Chondrocyte (in vitro differentiated cells): ENCODE measurements around the gene CDHR5. TPM values are rescaled to one million over a fixed set of nuclear protein-coding genes. Genes with fewer than 3 reads are reported as not detected.

ENCODE experiments used
- DNase-seq: peaks from one replicate; pipeline ENCODE4 v3.0.0; 2021; ENCODE audit warnings: mixed read lengths, low spot score
- H3K27ac Mint-ChIP-seq: one replicate; pipeline ENCODE4 v1.8.0; 2021; ENCODE audit warnings: mild to moderate bottlenecking, moderate library complexity, mixed read lengths; ENCODE audit not compliant: unreplicated experiment
- H3K27me3 Mint-ChIP-seq: 2 replicates; pipeline ENCODE4 v1.8.0; 2021; ENCODE audit warnings: low read depth, mixed read lengths
- H3K36me3 Mint-ChIP-seq: 2 replicates; pipeline ENCODE4 v1.8.0; 2021; ENCODE audit warnings: low read depth, mixed read lengths
- H3K4me1 Mint-ChIP-seq: 2 replicates; pipeline ENCODE4 v1.8.0; 2021; ENCODE audit warnings: low read depth, mild to moderate bottlenecking, mixed read lengths
- H3K4me3 Mint-ChIP-seq: one replicate; pipeline ENCODE4 v1.8.0; 2021; ENCODE audit warnings: mild to moderate bottlenecking, moderate library complexity, mixed read lengths; ENCODE audit not compliant: unreplicated experiment
- H3K9me3 Mint-ChIP-seq: 2 replicates; pipeline ENCODE4 v1.8.0; 2021; ENCODE audit warnings: low read depth, mixed read lengths
- total RNA-seq: library from RNA; stranded (reverse); gene quantifications from 3 replicates; pipeline ENCODE4 v1.2.1, GENCODE V29; 2021
- TF ChIP-seq, protein P1 (sequence below): fragments of 200-600 bp; sonication (generic); IDR thresholded peaks from 2 replicates; pipeline ENCODE4 v1.5.0; 2021; ENCODE audit warnings: antibody characterized with exemption, mild to moderate bottlenecking, moderate library complexity

The CDHR5 gene
- total RNA-seq, 1 donor from 2014 or later = not detected

DNA sequence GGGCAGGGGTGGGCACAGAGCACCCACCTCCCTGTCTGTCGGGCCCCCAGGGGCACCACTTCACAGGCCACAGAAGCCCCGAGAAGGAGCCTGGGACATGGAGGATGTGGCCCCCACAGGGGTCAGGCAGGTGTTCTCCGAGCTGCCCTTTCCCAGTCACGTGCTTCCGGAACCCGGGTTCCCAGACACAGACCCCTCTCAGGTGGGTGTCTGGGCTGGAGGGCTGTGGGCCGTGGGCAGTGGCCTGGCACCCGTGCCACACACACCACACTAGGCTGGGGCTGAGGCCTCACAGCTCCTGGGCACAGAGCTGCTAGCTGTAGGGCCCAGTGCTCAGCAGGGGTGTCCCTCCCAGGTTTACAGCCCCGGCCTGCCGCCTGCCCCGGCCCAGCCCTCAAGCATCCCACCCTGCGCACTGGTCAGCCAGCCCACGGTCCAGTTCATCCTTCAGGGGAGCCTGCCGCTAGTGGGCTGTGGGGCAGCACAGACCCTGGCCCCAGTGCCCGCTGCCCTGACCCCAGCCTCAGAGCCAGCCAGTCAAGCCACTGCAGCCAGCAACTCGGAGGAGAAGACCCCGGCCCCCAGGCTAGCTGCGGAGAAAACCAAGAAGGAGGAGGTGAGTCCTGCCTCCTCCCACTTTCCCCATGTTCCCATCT is 14.5 kb downstream of the CDHR5 start:
- no peak overlapping the region for H3K27ac Mint-ChIP-seq
- no peak overlapping the region for H3K4me3 Mint-ChIP-seq
- TF ChIP-seq, protein P1, sequence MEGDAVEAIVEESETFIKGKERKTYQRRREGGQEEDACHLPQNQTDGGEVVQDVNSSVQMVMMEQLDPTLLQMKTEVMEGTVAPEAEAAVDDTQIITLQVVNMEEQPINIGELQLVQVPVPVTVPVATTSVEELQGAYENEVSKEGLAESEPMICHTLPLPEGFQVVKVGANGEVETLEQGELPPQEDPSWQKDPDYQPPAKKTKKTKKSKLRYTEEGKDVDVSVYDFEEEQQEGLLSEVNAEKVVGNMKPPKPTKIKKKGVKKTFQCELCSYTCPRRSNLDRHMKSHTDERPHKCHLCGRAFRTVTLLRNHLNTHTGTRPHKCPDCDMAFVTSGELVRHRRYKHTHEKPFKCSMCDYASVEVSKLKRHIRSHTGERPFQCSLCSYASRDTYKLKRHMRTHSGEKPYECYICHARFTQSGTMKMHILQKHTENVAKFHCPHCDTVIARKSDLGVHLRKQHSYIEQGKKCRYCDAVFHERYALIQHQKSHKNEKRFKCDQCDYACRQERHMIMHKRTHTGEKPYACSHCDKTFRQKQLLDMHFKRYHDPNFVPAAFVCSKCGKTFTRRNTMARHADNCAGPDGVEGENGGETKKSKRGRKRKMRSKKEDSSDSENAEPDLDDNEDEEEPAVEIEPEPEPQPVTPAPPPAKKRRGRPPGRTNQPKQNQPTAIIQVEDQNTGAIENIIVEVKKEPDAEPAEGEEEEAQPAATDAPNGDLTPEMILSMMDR = no peak
- no peaks in the 10 kb centered on the region for H3K9me3 Mint-ChIP-seq
- peaks cover 19% of the 10 kb centered on the region for H3K36me3 Mint-ChIP-seq
- H3K4me1 Mint-ChIP-seq = peaks cover 8% of the 10 kb centered on the region
- H3K27me3 Mint-ChIP-seq = no peaks in the 10 kb centered on the region
- DNase-seq = no peak

DNA sequence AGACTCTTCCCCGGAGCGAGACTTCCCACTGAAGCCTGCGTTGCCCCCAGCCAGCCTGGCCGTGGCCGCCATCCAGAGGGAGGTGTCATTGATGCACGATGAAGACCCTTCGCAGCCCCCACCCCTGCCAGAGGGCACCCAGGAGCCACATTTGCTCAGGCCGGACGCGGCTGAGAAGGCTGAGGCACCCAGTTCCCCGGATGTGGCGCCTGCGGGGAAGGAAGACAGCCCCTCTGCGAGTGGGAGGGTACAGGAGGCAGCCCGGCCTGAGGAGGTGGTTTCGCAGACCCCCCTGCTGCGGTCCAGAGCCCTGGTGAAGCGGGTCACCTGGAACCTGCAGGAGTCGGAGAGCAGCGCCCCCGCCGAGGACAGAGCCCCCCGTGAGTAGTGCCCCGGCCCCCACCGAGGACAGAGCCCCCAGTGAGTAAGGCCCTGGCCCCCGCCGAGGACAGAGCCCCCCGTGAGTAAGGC is 15.4 kb downstream of the CDHR5 start:
- Mint-ChIP-seq H3K27ac (no peak overlapping the region), H3K4me1 (peaks cover 3% of the 10 kb centered on the region), H3K9me3 (no peaks in the 10 kb centered on the region), H3K36me3 (peaks cover 22% of the 10 kb centered on the region), H3K27me3 (no peaks in the 10 kb centered on the region), H3K4me3 (no peak overlapping the region)
- TF ChIP-seq, protein P1 = no peak
- peak; percentile 84 for DNase-seq

DNA sequence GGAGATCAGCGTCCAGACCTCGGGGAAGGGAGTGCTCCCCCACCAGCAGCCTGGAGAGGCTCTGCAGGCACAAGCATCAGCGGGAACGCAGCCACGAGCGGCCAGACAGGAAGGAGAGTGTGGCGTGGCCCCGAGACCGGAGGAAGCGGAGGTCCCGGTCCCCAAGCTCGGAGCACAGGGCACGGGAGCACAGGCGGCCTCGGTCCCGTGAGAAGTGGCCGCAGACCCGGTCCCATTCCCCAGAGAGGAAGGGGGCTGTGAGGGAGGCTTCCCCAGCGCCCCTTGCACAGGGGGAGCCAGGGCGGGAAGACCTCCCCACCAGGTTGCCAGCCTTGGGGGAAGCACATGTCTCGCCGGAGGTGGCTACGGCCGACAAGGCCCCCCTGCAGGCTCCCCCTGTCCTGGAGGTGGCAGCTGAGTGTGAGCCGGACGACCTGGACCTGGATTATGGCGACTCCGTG is 15.9 kb downstream of the CDHR5 start:
- TF ChIP-seq, protein P1 = no peak
- Mint-ChIP-seq H3K27ac (peak overlapping the region; percentile 49), H3K4me1 (no peaks in the 10 kb centered on the region), H3K9me3 (no peaks in the 10 kb centered on the region), H3K4me3 (no peak overlapping the region), H3K36me3 (peaks cover 25% of the 10 kb centered on the region), H3K27me3 (no peaks in the 10 kb centered on the region)
- DNase-seq = no peak

DNA sequence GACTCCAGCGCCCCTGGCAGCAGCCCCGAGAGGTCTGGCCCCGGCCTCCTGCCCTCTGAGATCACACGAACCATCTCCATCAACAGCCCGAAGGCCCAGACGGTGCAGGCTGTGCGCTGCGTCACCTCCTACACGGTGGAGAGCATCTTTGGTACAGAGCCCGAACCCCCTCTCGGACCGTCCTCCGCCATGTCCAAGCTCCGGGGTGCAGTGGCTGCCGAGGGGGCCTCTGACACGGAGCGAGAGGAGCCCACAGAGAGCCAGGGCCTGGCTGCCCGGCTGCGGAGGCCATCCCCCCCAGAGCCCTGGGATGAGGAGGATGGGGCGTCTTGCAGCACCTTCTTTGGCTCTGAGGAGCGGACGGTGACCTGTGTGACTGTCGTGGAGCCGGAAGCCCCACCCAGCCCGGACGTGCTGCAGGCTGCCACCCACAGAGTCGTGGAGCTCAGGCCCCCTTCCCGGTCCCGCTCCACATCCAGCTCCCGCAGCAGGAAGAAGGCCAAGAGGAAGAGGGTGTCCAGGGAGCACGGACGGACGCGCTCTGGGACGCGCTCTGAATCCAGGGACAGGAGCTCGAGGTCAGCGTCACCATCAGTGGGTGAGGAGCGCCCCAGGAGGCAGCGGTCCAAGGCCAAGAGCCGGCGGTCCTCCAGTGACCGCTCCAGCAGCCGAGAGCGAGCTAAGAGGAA is 16.6 kb downstream of the CDHR5 start:
- Mint-ChIP-seq H3K27ac (no peak overlapping the region), H3K4me1 (no peaks in the 10 kb centered on the region), H3K27me3 (no peaks in the 10 kb centered on the region), H3K4me3 (no peak overlapping the region), H3K36me3 (peaks cover 28% of the 10 kb centered on the region), H3K9me3 (no peaks in the 10 kb centered on the region)
- DNase-seq = peak; percentile 90
- TF ChIP-seq, protein P1 = no peak

DNA sequence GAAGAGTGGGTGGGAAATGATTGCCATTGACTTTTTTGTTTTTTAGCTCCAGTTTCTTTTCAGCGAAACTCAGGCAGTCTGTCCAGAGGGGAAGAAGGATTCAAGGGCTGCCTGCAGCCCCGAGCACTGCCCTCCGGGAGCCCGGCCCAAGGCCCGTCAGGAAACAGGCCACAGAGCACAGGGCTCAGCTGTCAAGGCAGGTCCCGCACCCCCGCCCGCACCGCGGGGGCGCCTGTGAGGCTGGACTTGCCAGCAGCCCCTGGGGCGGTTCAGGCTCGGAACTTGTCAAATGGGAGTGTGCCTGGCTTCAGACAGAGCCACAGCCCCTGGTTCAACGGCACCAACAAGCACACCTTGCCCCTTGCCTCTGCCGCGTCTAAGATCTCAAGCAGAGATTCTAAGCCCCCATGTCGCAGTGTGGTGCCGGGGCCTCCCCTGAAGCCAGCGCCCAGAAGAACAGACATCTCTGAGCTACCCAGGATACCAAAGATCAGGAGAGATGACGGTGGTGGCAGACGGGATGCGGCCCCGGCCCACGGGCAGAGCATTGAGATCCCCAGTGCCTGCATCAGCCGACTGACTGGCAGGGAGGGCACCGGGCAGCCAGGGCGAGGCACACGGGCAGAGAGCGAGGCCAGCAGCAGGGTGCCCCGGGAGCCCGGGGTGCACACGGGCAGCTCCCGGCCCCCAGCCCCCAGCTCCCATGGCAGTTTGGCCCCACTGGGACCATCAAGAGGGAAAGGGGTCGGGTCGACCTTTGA is 17.6 kb downstream of the CDHR5 start:
- Mint-ChIP-seq H3K27me3 (no peaks in the 10 kb centered on the region), H3K4me1 (no peaks in the 10 kb centered on the region), H3K9me3 (no peaks in the 10 kb centered on the region), H3K4me3 (no peak overlapping the region), H3K36me3 (peaks cover 28% of the 10 kb centered on the region), H3K27ac (no peak overlapping the region)
- DNase-seq = peak; percentile 89
- TF ChIP-seq, protein P1 = no peak
